ENCODE results near the gene PCYT2.

The PCYT2 gene

DNA sequence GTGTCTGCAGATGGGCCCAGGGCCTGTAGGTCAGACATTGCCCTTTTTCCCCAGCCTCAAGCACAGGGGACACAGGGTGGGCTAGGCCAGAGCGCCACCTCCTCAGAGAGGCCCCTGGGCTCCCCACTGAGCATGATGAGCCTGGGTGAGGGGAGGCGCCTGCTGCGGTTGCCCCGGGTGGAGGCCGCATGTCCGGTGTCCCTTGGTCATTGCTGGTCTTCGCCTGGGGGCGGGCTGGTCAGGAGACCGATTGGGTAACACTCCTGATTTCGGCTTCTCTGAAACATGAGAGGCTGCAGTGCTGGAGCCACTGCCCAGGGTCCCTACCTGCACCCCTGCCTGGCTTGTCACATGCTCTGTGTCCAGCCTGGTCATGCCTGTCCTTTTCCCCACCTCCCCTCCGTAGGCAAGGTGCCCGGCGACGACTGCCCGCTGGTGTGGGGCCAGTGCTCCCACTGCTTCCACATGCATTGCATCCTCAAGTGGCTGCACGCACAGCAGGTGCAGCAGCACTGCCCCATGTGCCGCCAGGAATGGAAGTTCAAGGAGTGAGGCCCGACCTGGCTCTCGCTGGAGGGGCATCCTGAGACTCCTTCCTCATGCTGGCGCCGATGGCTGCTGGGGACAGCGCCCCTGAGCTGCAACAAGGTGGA is 11.6 kb downstream of the PCYT2 start:
- DNase-seq = no peak

DNA sequence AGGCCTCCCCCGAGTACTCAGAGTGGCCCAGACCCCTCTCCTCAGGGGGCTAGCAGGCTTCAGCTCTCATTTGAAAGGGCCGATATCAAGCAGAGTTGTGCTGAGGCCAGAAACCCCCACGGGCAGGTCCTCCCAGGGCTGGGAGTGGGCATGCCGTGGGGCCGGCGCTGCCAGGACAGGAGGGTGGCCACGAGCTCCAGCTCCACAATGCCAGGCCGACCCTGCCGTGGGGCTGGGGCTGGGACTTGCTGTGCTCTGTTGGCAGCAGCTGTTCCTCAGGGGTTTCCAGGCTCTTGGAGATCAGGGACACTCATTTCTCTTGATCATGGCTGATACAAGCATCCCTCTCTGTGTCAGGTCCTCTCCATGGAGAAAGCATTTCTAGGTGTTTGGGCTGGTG is 12.3 kb downstream of the PCYT2 start:
- DNase-seq = no peak

- no peak for DNase-seq
Measured at GRCh38 chr17:81898029-81898866, 13.0 kb downstream of the PCYT2 start.

DNA sequence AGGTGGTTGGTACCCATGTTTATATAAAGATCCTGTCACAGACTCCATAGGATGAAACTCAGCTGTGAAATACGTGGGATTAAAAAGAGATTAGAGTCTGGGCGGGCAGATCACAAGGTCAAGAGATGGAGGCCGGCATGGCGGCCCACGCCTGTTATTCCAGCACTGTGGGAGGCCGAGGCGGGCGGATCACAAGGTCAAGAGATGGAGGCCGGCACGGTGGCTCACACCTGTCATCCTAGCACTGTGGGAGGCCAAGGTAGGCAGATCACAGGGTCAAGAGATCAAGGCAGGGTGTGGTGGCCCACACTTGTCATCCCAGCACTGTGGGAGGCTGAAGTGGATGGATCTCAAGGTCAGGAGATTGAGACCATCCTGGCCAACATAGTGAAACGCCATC is 15.8 kb downstream of the PCYT2 start:
- DNase-seq = no peak

DNA sequence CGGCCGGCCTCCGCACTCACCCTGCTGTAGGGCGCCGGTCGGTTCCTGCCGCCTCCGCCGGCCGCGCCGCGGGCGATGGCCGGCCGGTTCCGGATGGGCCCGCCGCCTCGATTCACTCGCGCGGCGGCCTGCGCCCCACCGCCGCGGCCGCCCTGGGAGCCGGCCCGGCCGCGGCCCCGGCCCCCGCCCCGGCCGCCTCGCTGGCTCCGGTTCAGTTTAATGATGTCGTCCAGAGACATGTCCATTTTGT is 20.0 kb downstream of the PCYT2 start:
- DNase-seq = no peak

GRCh38 chr17:81890447-81891302 is 20.5 kb downstream of the PCYT2 start:
- no peak for DNase-seq

- DNase-seq = no peak
Measured at GRCh38 chr17:81889602-81890001, 21.6 kb downstream of the PCYT2 start.

GRCh38 chr17:81888988-81889595 is 22.1 kb downstream of the PCYT2 start:
- DNase-seq = no peak

DNA sequence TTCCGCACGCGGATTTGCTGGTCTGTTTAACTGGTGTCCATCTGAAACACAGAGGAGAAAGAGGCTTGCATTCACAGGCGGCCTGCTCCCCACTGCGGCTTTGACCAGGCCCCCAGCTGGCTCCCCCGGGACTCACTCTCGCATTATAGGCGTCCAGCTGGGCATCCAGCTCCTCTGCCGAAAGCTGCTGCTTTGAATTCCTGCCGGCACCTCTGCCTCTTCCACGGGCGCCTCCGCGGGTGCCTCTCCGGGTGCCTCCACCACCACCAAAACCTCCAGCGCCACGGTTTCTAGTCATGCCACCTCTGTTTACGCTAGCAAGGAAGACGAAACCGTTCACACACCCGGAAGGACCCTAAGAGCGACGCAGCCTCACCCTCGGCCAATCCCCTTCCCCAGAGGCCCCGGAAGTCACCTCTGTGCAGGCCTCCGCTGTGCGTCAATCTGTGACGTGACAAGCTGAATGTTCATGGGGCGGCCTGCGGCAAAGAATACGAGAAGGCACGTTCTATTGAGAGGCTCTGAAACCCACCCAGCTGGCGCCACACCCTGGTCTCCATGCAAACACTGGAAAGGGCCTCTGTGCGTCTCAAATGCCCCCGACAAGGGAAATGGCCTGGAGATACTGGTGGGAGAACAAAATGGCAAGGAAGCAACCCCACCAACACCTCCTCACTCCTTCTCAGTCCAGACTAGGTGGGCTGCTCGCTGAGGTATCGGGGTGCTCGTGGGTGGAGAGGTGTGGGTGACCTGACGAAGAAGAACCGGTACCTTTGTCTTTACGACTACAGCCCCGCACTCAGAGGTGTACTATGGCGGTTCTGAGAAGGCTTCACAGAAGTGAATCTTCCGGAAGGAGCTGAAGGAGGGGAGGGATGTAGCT is 22.9 kb downstream of the PCYT2 start:
- DNase-seq = no peak

DNA sequence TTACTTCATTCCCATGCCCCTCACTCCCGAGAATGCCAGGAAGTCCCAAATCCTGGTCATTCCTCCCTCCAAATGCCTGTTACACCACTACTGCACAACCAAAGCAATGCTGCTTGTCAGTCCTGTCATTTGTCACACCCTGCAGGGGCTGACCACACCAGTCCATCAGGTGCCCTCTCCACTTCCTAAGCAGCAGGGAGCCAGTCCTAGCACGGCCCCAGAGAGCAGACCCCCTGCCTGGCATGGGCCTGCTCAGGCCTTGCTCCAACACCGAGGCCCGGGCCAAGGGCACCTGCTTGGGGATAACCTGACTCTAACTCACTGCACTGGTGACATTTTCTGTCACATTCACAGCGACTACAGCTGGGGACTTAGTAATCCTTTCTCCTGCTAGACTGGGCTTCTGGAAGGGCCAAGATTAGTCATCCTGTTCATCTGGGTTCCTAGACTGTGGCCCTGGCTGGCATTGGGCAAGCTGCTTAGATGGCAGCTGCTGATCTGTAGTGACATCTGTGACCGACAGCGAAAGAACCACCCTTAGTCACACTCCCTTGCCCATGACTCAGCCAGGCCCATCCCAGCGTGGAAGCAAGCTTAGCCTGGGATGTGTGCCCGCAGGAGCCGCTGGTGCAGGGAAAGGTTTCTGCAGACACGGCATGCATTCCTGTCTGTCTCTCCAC is 25.2 kb downstream of the PCYT2 start:
- no peak for DNase-seq

DNA sequence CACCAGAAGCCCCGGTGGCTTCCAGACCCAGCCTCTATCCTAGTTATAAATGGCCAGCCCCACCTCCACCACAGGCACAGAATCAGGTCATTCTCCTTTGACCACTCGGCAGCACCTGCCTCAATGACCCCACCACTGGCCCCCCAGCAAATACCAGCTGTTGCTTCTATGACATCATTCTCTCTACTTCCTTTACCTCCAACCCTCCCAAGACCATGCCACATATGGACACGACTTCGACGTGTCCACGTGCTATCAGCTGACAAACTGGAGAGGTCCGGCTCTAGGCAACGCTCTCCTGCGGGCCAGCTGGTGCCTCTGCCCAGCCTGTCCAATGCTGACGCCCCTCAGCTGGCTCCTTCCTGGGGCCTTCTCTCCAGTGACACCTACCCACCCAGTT is 25.7 kb downstream of the PCYT2 start:
- no peak for DNase-seq

GRCh38 chr17:81884968-81885367 is 26.2 kb downstream of the PCYT2 start:
- DNase-seq = no peak

DNA sequence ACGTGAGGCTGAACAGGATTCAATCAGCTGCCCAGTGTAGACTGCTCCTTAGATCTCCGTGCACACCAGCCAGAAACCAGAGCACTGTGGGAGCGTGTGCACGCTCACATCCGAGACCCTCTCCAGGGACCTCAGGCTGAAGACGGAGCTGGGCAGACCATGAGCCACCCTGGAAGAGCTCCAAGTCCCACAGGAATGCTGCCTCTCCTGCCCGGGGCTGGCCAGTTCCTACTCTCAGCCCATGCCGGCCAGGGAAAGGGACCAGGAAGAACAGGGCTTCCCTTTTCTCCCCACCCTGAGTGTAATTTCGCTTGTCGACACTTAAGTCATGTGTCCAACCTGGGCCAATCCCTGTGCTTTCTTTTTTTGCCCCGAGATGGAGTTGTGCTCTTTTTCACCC is 26.7 kb downstream of the PCYT2 start:
- no peak for DNase-seq

DNA sequence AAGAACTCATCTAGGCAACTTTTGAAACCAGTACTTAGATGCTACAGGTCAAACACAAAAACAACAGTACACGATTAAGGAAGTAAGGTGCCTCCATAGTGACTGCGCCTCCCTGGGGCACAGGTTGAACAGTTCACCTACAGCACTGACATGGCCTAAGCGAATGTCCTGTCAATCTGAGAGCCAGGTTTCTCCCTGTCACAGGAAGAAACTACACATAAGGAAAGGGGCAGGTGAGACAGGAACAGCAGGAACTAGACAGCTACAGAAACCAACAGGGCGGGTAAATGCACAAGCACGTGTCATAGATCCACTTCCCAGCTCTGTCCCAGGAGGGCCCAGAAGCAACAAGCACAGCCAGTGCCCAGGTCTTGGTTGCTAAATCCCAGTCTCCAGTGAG is 32.1 kb downstream of the PCYT2 start:
- no peak for DNase-seq

GRCh38 chr17:81878294-81878693 is 32.9 kb downstream of the PCYT2 start:
- no peak for DNase-seq

DNA sequence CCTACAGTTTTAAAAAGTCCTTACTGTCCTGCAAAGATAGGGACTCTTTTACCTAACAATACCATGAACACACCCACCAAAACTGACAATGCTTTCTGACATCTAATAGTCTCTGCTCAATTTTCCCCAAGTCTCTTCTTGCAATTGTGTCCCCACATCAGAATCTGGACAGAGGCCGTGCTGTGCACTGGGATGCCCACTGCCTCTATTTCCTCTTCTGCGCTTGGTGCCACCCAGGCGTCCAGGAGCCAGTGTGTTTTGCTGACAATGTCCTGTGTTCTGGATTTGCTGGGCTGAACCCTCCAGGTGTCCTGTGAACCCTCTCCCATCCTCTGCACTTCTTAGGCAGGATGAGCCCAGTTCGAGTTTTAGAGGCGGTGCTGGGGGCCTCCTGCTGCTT is 33.6 kb downstream of the PCYT2 start:
- no peak for DNase-seq

DNA sequence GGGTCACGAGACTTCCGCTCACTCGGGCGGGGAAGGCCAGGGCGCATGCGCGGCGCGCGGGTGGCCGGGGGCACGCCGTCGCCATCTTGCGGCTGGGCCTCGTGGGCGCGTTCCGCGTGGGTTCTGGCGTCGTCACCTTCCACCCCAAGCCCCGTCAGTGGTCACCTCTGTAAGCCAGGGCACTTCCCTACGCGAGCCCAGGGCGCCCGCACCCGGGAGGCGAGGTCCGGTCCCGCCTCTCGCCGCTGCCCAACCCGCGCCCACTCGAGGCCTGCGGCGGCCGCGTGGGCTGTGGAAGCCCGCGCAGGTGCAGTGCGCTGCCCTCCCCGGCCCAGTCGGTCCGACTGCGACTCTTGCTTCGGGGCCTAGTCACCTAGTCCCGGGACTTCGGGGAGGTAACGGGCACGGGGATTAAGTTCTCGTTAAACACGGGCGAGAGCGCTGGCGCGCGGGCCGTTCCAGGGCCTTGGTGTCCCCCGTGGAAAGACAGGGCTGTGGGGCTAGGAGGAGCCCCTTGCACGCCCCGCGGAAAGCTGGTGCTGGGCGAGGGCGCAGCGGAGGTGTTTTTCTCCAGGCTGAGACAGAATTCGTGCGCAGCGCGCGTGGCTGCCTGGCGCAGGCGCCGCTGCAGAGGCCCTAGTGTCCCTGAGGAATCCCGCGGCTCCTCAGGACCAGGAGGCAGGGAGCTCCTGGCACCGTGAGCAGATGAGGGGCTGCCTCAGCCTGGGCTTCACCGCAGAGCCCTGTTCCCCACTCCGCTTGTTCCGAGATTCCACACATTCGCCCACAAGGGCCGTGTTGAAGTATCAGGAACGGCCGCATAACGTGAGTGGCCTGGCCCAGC is 39.6 kb downstream of the PCYT2 start:
- DNase-seq = peak; percentile 96 to 97

DNA sequence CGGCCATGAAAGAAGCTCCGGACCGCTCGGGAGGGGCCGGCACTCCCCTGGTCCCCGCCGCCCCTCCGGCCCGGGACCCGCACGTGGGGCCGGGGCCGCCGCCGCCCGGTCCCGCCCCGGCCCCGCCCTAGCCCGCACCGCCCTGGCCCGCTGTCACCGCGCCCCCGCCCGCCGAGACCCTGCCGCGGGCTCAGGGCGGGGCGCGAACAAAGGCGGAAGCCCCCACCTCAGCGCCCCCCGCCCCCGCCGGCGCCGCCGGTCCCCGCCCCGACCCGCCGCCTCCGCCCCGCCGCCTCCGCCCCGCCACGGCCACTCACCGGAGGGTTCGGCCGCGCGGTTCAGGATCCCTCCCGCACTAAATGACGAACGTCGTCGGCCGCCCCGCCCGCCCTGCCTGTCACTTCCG is 40.2 kb downstream of the PCYT2 start, which contains the start of gene ARHGDIA:
Gene ARHGDIA (minus strand): TSS at position 357 of the 406 bp plus-strand sequence. CDS start 1,407 bp downstream, outside the sequence.
- DNase-seq = no peak

- peak in 1 of 2 donors; percentile 33 for DNase-seq
Measured at GRCh38 chr17:81870131-81870980, 40.8 kb downstream of the PCYT2 start.

Measured in activated CD4-positive, alpha-beta T cell treated with anti-CD3 and anti-CD28 coated beads for 4 hours (primary cell).